Body of pancreas (tissue), 4 donors: ENCODE data around the gene BCL3. TPM values are rescaled to one million over a fixed set of nuclear protein-coding genes. Genes with fewer than 3 reads are reported as not detected.

Experiments used
- ATAC-seq: fragments of 150-250 bp; one replicate; pipeline ENCODE4 v1.9.1; 2016
- DNase-seq, 4 donors: peaks; one replicate each; pipeline ENCODE4 v3.0.0-alpha.2; 2019
- H3K27ac ChIP-seq, 4 donors: fragments of 200-600 bp; sonication (generic); 1 replicate in 3 of 4; 2 replicates in 1 of 4; pipeline versions ENCODE4 v1.5.1 to v1.6.1; 2016 to 2019; ENCODE audit warnings: mild to moderate bottlenecking in 1 of 4, mixed read lengths in 1 of 4, moderate library complexity in 1 of 4
- H3K27me3 ChIP-seq, 2 donors: fragments of 200-600 bp; sonication (generic); one replicate each; pipeline ENCODE4 v1.6.0; 2016; ENCODE audit warnings: mild to moderate bottlenecking in 1 of 2
- H3K36me3 ChIP-seq, 2 donors: fragments of 200-600 bp; sonication (generic); replicated peaks in 1 of 2; 2 replicates each; pipeline ENCODE4 v1.5.1; 2016; ENCODE audit warnings: low read depth in 2 of 2; ENCODE audit not compliant: insufficient read depth in 1 of 2
- H3K4me1 ChIP-seq: fragments of 200-600 bp; sonication (generic); one replicate; pipeline ENCODE4 v1.6.0; 2016
- H3K4me3 ChIP-seq, 2 donors: fragments of 200-600 bp; sonication (generic); 1 replicate in 1 of 2; 2 replicates in 1 of 2; pipeline ENCODE4 v1.5.1; 2016 to 2019
- H3K9me3 ChIP-seq, 3 donors: fragments of 200-600 bp; sonication (generic); 1 replicate in 2 of 3; 2 replicates in 1 of 3; pipeline ENCODE4 v1.5.1; 2016
- POLR2A ChIP-seq, 3 donors: fragments of 450-650 bp; IDR thresholded peaks; one replicate each; pipeline ENCODE4 v1.6.1; 2016; ENCODE audit warnings: antibody characterized with exemption in 3 of 3, mild to moderate bottlenecking in 2 of 3
- WGBS, 2 donors: methylation state at CpG; one replicate each; pipeline ENCODE4 v1.1.5; 2017; 5-methylcytosine and 5-hydroxymethylcytosine counted together
- intact Hi-C: fragments of 100-400 bp; cut with DNase I; formaldehyde crosslinking; loops from one replicate; pipeline ENCODE4 v1.15.1; 2023
- total RNA-seq, 2 donors: library from RNA; depleted of rRNA; stranded (reverse); fragments of >200 nt; gene quantifications; one replicate each; pipeline ENCODE4 v1.1.0, GENCODE V29; 2016
- TF ChIP-seq, protein P1 (sequence below), 7 experiments: fragments of 450-650 bp in 4 of 7; fragments of 200-600 bp in 3 of 7; sonication (generic) in 3 of 7; IDR thresholded peaks; one replicate each; pipeline ENCODE4 v1.5.1; 2016 to 2019; ENCODE audit warnings: antibody characterized with exemption in 7 of 7

BCL3 gene
- total RNA-seq, 2 donors from 2014 or later: 26.2 to 72.5 TPM

DNA sequence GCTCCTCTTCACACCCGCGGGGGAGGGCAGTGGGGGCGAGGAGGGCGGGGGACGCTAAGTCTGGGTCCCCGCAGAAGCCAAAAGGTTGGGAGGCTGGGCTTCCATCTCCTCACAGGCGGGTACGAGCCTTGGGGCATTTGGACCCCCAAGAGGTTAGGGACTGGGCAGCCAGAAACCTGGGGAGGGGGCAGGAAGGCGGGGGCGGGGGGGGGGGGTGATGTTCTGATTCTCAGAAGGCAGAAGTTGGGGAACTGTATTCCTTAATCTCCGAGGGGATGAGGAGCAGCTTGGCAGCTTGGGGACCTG is 5.1 kb downstream of the BCL3 start:
- no peaks in the 10 kb centered on the region for H3K27me3 ChIP-seq
- H3K4me3 ChIP-seq: no peak overlapping the region
- intact Hi-C loops: no loop called here
- DNase-seq (no peak), ATAC-seq (no peak)
- TF ChIP-seq, protein P1, sequence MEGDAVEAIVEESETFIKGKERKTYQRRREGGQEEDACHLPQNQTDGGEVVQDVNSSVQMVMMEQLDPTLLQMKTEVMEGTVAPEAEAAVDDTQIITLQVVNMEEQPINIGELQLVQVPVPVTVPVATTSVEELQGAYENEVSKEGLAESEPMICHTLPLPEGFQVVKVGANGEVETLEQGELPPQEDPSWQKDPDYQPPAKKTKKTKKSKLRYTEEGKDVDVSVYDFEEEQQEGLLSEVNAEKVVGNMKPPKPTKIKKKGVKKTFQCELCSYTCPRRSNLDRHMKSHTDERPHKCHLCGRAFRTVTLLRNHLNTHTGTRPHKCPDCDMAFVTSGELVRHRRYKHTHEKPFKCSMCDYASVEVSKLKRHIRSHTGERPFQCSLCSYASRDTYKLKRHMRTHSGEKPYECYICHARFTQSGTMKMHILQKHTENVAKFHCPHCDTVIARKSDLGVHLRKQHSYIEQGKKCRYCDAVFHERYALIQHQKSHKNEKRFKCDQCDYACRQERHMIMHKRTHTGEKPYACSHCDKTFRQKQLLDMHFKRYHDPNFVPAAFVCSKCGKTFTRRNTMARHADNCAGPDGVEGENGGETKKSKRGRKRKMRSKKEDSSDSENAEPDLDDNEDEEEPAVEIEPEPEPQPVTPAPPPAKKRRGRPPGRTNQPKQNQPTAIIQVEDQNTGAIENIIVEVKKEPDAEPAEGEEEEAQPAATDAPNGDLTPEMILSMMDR (IDR thresholded peaks at IDR 0.05): no peak
- TF ChIP-seq POLR2A (IDR thresholded peaks at IDR 0.05): no peak
- no peaks in the 10 kb centered on the region for H3K9me3 ChIP-seq
- H3K4me1 ChIP-seq: peaks cover 77% of the 10 kb centered on the region
- WGBS, 2 donors: 0 to 4% methylated on average over 2 to 8 of the region's 11 CpGs
- peak overlapping the region; percentile 87 to 98 (median 94) for H3K27ac ChIP-seq
- H3K36me3 ChIP-seq: peaks cover 0 to 4% of the 10 kb centered on the region in 2 donors

DNA sequence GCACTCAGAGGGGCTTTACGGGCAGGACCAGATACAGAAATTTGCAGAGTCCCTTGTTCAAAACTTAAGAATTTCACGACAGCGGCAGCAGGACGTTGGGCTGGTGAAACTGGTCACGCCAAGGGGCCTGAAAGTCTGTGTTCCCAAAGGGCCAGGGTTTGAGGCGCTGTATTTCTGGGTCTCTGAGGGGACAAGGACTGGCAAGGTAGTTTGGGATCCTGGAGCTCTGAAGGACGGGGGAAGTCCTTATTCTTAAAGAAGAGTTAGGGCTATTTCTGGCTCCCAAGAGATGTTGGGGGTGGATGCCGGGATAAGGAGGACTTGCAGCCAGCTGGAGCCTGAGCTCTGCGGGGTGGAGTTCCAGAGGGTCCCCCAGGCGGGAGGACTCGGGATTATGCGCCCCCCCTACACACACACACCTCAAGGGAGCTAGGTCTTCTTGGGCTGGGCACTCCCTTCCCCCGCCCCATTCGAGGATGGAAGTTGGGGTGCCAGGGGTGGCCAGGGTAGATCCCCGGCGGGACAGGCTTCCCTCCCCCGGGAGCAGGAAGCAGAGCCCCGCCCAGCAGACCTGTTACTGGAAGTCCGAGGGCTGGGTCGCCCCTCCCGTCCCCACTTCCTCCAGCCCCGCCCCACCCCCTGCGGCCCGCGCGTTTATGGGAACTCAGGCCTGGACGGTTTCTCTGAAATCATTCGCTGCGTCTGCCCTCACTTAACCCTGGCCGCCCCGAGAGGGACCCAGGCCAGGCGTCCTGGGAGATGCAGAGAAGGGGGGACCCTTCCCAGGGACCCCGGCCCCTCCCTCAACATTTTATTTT is 5.6 kb downstream of the BCL3 start:
- Histone ChIP-seq H3K9me3 (no peaks in the 10 kb centered on the region), H3K36me3 (peaks cover 0 to 5% of the 10 kb centered on the region in 2 donors), H3K27me3 (no peaks in the 10 kb centered on the region), H3K4me3 (no peak overlapping the region), H3K27ac (peak overlapping the region; percentile 87 to 98 (median 94)), H3K4me1 (peaks cover 77% of the 10 kb centered on the region)
- TF ChIP-seq POLR2A (IDR thresholded peaks at IDR 0.05): peak; percentile 40 to 77 (median 55)
- TF ChIP-seq, protein P1 (IDR thresholded peaks at IDR 0.05): no peak
- peak; percentile 92 to 97 (median 94) for DNase-seq
- ATAC-seq: peak; percentile 79
- intact Hi-C loops: no loop called here
- 1 to 2% methylated on average over 15 to 33 of the region's 33 CpGs for WGBS, 2 donors

- Histone ChIP-seq H3K9me3 (no peaks in the 10 kb centered on the region), H3K27ac (peak overlapping the region; percentile 87 to 98 (median 94)), H3K36me3 (peaks cover 0 to 8% of the 10 kb centered on the region in 2 donors), H3K4me3 (no peak overlapping the region), H3K27me3 (no peaks in the 10 kb centered on the region), H3K4me1 (peaks cover 73% of the 10 kb centered on the region)
- 14 to 17% methylated on average over 6 to 11 of the region's 11 CpGs for WGBS, 2 donors
- no peak for ATAC-seq
- DNase-seq: peak in 1 of 4 donors; percentile 30
- TF ChIP-seq POLR2A (IDR thresholded peaks at IDR 0.05): no peak
- TF ChIP-seq, protein P1 (IDR thresholded peaks at IDR 0.05): no peak
- intact Hi-C loops: no loop called here
Measured at GRCh38 chr19:44754750-44755080, 6.2 kb downstream of the BCL3 start.

- intact Hi-C loops: no loop called here
- 36 to 43% methylated on average over 3 to 4 of the region's 4 CpGs for WGBS, 2 donors
- DNase-seq (peak in 2 of 4 donors; percentile 29 to 51), ATAC-seq (no peak)
- Histone ChIP-seq H3K9me3 (no peaks in the 10 kb centered on the region), H3K27ac (peak overlapping the region; percentile 87 to 98 (median 94)), H3K4me3 (no peak overlapping the region), H3K27me3 (no peaks in the 10 kb centered on the region), H3K36me3 (peaks cover 0 to 10% of the 10 kb centered on the region in 2 donors), H3K4me1 (peaks cover 68% of the 10 kb centered on the region)
- TF ChIP-seq POLR2A (IDR thresholded peaks at IDR 0.05): no peak
- TF ChIP-seq, protein P1 (IDR thresholded peaks at IDR 0.05): no peak
Measured at GRCh38 chr19:44755219-44755618, 6.7 kb downstream of the BCL3 start.
